B cell (primary cell): ENCODE results near the gene TOR1AIP2. TPM values are rescaled to one million over a fixed set of nuclear protein-coding genes. Genes with fewer than 3 reads are reported as not detected.

Experiments
- ATAC-seq: fragments of 200-7000 bp; cut with Tn5 transposase; one replicate; pipeline ENCODE4 v1.10.0; 2021; ENCODE audit warnings: low read depth, mild to moderate bottlenecking, moderate number of reproducible peaks, moderate library complexity
- CTCF ChIA-PET: fragments of 350-600 bp; sonication (Branson Sonifier 250); formaldehyde crosslinking; loops from one replicate; lab custom pipeline; 2021; ENCODE audit warnings: antibody characterized with exemption, inconsistent platforms; lab: Charles Lee
- POLR2A ChIA-PET: fragments of 350-600 bp; sonication (Branson Sonifier 250); formaldehyde crosslinking; loops from one replicate; lab custom pipeline; 2021; ENCODE audit warnings: antibody characterized with exemption; lab: Charles Lee
- DNase-seq: peaks from one replicate; pipeline ENCODE4 v3.0.0; 2013
- H2AFZ ChIP-seq: 2 replicates; pipeline ENCODE4 v1.6.1; 2012; ENCODE audit warnings: mild to moderate bottlenecking, low read depth, low read length; ENCODE audit not compliant: insufficient read depth, poor library complexity, severe bottlenecking
- H3K27ac ChIP-seq, 2 donors: 1 replicate in 1 of 2; 2 replicates in 1 of 2; pipeline ENCODE4 v1.5.1; 2012 to 2013; ENCODE audit warnings: low read length in 2 of 2, mild to moderate bottlenecking in 2 of 2, moderate library complexity in 1 of 2
- H3K27me3 ChIP-seq, 4 experiments: fragments of 200-600 bp in 1 of 4; sonication (generic) in 1 of 4; replicated peaks in 1 of 4; 1 replicate in 2 of 4; 2 replicates in 2 of 4; pipeline versions ENCODE4 v1.6.1 to v1.7.0; 2013 to 2016; ENCODE audit warnings: low read length in 3 of 4, mild to moderate bottlenecking in 2 of 4, mixed read lengths in 1 of 4, moderate library complexity in 1 of 4; ENCODE audit not compliant: insufficient read depth in 4 of 4, control insufficient read depth in 3 of 4; ENCODE audit errors: control extremely low read depth in 1 of 4
- H3K36me3 ChIP-seq, 2 experiments: replicated peaks in 1 of 2; 1 replicate in 1 of 2; 2 replicates in 1 of 2; pipeline versions ENCODE4 v1.6.1 to v1.7.1; 2013; ENCODE audit warnings: low read length in 1 of 2; ENCODE audit not compliant: insufficient read depth in 2 of 2, control insufficient read depth in 1 of 2; ENCODE audit errors: control extremely low read depth in 1 of 2, extremely low read depth in 1 of 2
- H3K4me1 ChIP-seq, 2 donors: fragments of 200-600 bp in 1 of 2; sonication (generic) in 1 of 2; 1 replicate in 1 of 2; 2 replicates in 1 of 2; pipeline versions ENCODE4 v1.5.1 to v1.6.1; 2013 to 2017; ENCODE audit warnings: low read length in 2 of 2; ENCODE audit not compliant: control insufficient read depth in 2 of 2, insufficient read depth in 2 of 2
- H3K4me2 ChIP-seq: replicated peaks from 2 replicates; pipeline ENCODE3; 2012; ENCODE audit warnings: mild to moderate bottlenecking, low read depth, low read length; ENCODE audit not compliant: poor library complexity, severe bottlenecking
- H3K4me3 ChIP-seq, 5 experiments: fragments of 200-600 bp in 1 of 5; sonication (generic) in 1 of 5; 1 replicate in 3 of 5; 2 replicates in 2 of 5; pipeline versions ENCODE4 v1.5.1 to v1.7.0; 2011 to 2016; ENCODE audit warnings: low read length in 4 of 5, mild to moderate bottlenecking in 4 of 5, low read depth in 2 of 5, control low read depth in 1 of 5, moderate library complexity in 1 of 5; ENCODE audit not compliant: insufficient read depth in 1 of 5; ENCODE audit errors: control extremely low read depth in 1 of 5, extremely low read depth in 1 of 5
- H3K79me2 ChIP-seq: fragments of 200-600 bp; sonication (generic); one replicate; pipeline ENCODE4 v1.6.0; 2016; ENCODE audit warnings: low read length; ENCODE audit not compliant: control insufficient read depth, insufficient read depth
- H3K9ac ChIP-seq: fragments of 200-600 bp; sonication (generic); 2 replicates; pipeline ENCODE4 v1.6.1; 2017; ENCODE audit warnings: mild to moderate bottlenecking, low read length, moderate library complexity
- H3K9me3 ChIP-seq, 3 donors: one replicate each; pipeline versions ENCODE4 v1.6.1 to v1.7.1; 2013; ENCODE audit warnings: low read length in 2 of 3; ENCODE audit not compliant: control insufficient read depth in 2 of 3, insufficient read depth in 1 of 3; ENCODE audit errors: control extremely low read depth in 1 of 3
- H4K20me1 ChIP-seq: 2 replicates; pipeline ENCODE4 v1.6.0; 2012; ENCODE audit warnings: mild to moderate bottlenecking, low read length; ENCODE audit not compliant: insufficient read depth, control insufficient read depth, poor library complexity, severe bottlenecking
- H3K27ac Mint-ChIP-seq: one replicate; pipeline ENCODE4 v1.8.0; 2021; ENCODE audit warnings: mixed read lengths
- H3K27me3 Mint-ChIP-seq: one replicate; pipeline ENCODE4 v1.8.0; 2021; ENCODE audit warnings: mixed read lengths
- H3K4me1 Mint-ChIP-seq: one replicate; pipeline ENCODE4 v1.8.0; 2021; ENCODE audit warnings: mixed read lengths
- H3K4me3 Mint-ChIP-seq: one replicate; pipeline ENCODE4 v1.8.0; 2021; ENCODE audit warnings: mixed read lengths
- H3K9me3 Mint-ChIP-seq: one replicate; pipeline ENCODE4 v1.8.0; 2022; ENCODE audit warnings: mixed read lengths; ENCODE audit not compliant: insufficient read depth
- CTCF ChIP-seq: fragments of 200-600 bp; IDR thresholded peaks from one replicate; pipeline ENCODE4 v1.8.0; 2022; ENCODE audit warnings: antibody characterized with exemption, mild to moderate bottlenecking
- EZH2 ChIP-seq: IDR thresholded peaks from 2 replicates; pipeline ENCODE4 v1.6.1; 2012; ENCODE audit warnings: borderline replicate concordance, low read depth, mild to moderate bottlenecking, moderate library complexity, low read length; ENCODE audit not compliant: insufficient read depth, poor library complexity, severe bottlenecking
- WGBS: methylation state at CpG from one replicate; pipeline ENCODE4 v1.1.5; 2013; ENCODE audit warnings: missing lambda C conversion rate; ENCODE audit not compliant: insufficient coverage; 5-methylcytosine and 5-hydroxymethylcytosine counted together
- intact Hi-C: fragments of 100-400 bp; cut with micrococcal nuclease; formaldehyde crosslinking; loops from one replicate; pipeline ENCODE4 v1.10.0; 2022
- polyA plus RNA-seq: library from polyadenylated mRNA; depleted of rRNA; stranded (reverse); fragments of >200 nt; gene quantifications from 2 replicates; pipeline ENCODE4 v1.2.3, GENCODE V29; 2012
- total RNA-seq, 2 donors: library from RNA; stranded (reverse); fragments of 120-200 nt in 1 of 2; gene quantifications; 1 replicate in 1 of 2; 2 replicates in 1 of 2; pipeline versions ENCODE4 v1.2.3 to v1.2.4, GENCODE V29; 2013 to 2022

Gene TOR1AIP2
- total and polyA plus RNA-seq, 2 donors (not counting 1 experiment from before 2014, with no cell fraction given): 13.6 to 54.4 TPM

- Histone ChIP-seq H3K36me3 (no peaks in the 10 kb centered on the region), H4K20me1 (no peaks in the 10 kb centered on the region), H3K9ac (no peak overlapping the region), H3K79me2 (no peaks in the 10 kb centered on the region), H2AFZ (no peak overlapping the region), H3K4me1 (no peaks in the 10 kb centered on the region), H3K4me3 (no peak overlapping the region), H3K4me2 (no peak overlapping the region), H3K9me3 (no peaks in the 10 kb centered on the region), H3K27me3 (no peaks in the 10 kb centered on the region), H3K27ac (no peak overlapping the region)
- ChIA-PET POLR2A (no interaction called here), CTCF (interaction anchor here (3.1 kb wide), 1 partner anchor 12 kb away, joined by 19 read pairs; no protein-coding TSS in a partner anchor)
- intact Hi-C loops: no loop called here
- TF ChIP-seq CTCF (no peak), EZH2 (no peak)
- DNase-seq (no peak), ATAC-seq (no peak)
- 81% methylated on average over 4 of the region's 10 CpGs for WGBS
- Mint-ChIP-seq H3K4me3 (no peak overlapping the region), H3K9me3 (no peaks in the 10 kb centered on the region), H3K4me1 (no peaks in the 10 kb centered on the region), H3K27me3 (peaks cover 17% of the 10 kb centered on the region), H3K27ac (no peak overlapping the region)
These were observed 79.3 kb downstream of the TOR1AIP2 start for GRCh38 chr1:179798213-179798863.

- Histone ChIP-seq H3K27ac (no peak overlapping the region), H2AFZ (no peak overlapping the region), H3K4me3 (no peak overlapping the region), H3K36me3 (no peaks in the 10 kb centered on the region), H3K9me3 (no peaks in the 10 kb centered on the region), H3K27me3 (no peaks in the 10 kb centered on the region), H3K9ac (no peak overlapping the region), H3K79me2 (no peaks in the 10 kb centered on the region), H4K20me1 (no peaks in the 10 kb centered on the region), H3K4me1 (no peaks in the 10 kb centered on the region), H3K4me2 (no peak overlapping the region)
- no peak for TF ChIP-seq EZH2
- TF ChIP-seq CTCF: no peak
- Mint-ChIP-seq H3K4me3 (no peak overlapping the region), H3K9me3 (no peaks in the 10 kb centered on the region), H3K27me3 (peaks cover 15% of the 10 kb centered on the region), H3K4me1 (no peaks in the 10 kb centered on the region), H3K27ac (no peak overlapping the region)
- ChIA-PET POLR2A (no interaction called here), CTCF (no interaction called here)
- ATAC-seq (no peak), DNase-seq (no peak)
- intact Hi-C loops: no loop called here
- 60% methylated on average over 1 of the region's 4 CpGs for WGBS
These were observed 82.9 kb downstream of the TOR1AIP2 start for GRCh38 chr1:179794669-179795068.
